HEK293T (cell line): Measurements from ENCODE around the gene GAL3ST2.

Experiments
- CTCF ChIA-PET: fragments of 350-600 bp; formaldehyde crosslinking; extraction: SDS; loops from one replicate; lab custom pipeline; 2021; ENCODE audit warnings: antibody characterized with exemption, inconsistent platforms; lab: Yijun Ruan, JAX
- POLR2A ChIA-PET: fragments of 350-600 bp; formaldehyde crosslinking; extraction: SDS; loops from one replicate; lab custom pipeline; 2020; ENCODE audit warnings: antibody characterized with exemption, inconsistent platforms; lab: Yijun Ruan, JAX
- DNase-seq: peaks from one replicate; pipeline ENCODE4 v3.0.0; 2012; ENCODE audit warnings: mixed read lengths; ENCODE audit errors: extremely low spot score
- ARNT ChIP-seq: fragments of 450-650 bp; IDR thresholded peaks from 2 replicates; pipeline ENCODE4 v1.6.1; 2017; ENCODE audit warnings: mild to moderate bottlenecking
- BHLHE40 ChIP-seq: fragments of 450-650 bp; IDR thresholded peaks from 2 replicates; pipeline ENCODE4 v1.6.1; 2016; ENCODE audit warnings: mild to moderate bottlenecking, moderate library complexity, borderline replicate concordance
- CTBP1 ChIP-seq: fragments of 450-650 bp; IDR thresholded peaks from 2 replicates; pipeline ENCODE4 v1.6.1; 2016; ENCODE audit warnings: borderline replicate concordance
- ELF4 ChIP-seq: fragments of 450-650 bp; IDR thresholded peaks from 2 replicates; pipeline ENCODE4 v1.6.1; 2017; ENCODE audit warnings: antibody characterized with exemption
- FOXA1 ChIP-seq: fragments of 450-650 bp; IDR thresholded peaks from 2 replicates; pipeline ENCODE4 v1.6.1; 2016; ENCODE audit warnings: mild to moderate bottlenecking
- FOXK2 ChIP-seq: fragments of 450-650 bp; IDR thresholded peaks from 2 replicates; pipeline ENCODE4 v1.6.1; 2016; ENCODE audit warnings: mild to moderate bottlenecking
- FOXM1 ChIP-seq: fragments of 450-650 bp; IDR thresholded peaks from 2 replicates; pipeline ENCODE4 v1.6.1; 2017; ENCODE audit warnings: mild to moderate bottlenecking, borderline replicate concordance
- HDGF ChIP-seq: fragments of 450-650 bp; IDR thresholded peaks from 2 replicates; pipeline ENCODE4 v1.6.1; 2017; ENCODE audit warnings: antibody characterized with exemption, borderline replicate concordance
- L3MBTL2 ChIP-seq: fragments of 450-650 bp; conservative IDR thresholded peaks from 2 replicates; pipeline ENCODE4 v1.6.1; 2016; ENCODE audit warnings: mild to moderate bottlenecking
- LEF1 ChIP-seq: fragments of 450-650 bp; IDR thresholded peaks from 2 replicates; pipeline ENCODE4 v1.6.1; 2017; ENCODE audit warnings: mild to moderate bottlenecking, borderline replicate concordance
- NFRKB ChIP-seq: fragments of 450-650 bp; IDR thresholded peaks from 2 replicates; pipeline ENCODE4 v1.6.1; 2016; ENCODE audit warnings: mild to moderate bottlenecking, moderate library complexity
- PKNOX1 ChIP-seq: fragments of 450-650 bp; IDR thresholded peaks from 2 replicates; pipeline ENCODE4 v1.6.1; 2016
- SP1 ChIP-seq: fragments of 450-650 bp; IDR thresholded peaks from 2 replicates; pipeline ENCODE4 v1.6.1; 2017
- SUZ12 ChIP-seq: fragments of 450-650 bp; IDR thresholded peaks from 2 replicates; pipeline ENCODE4 v1.6.1; 2016; ENCODE audit warnings: mild to moderate bottlenecking
- TARDBP ChIP-seq: fragments of 450-650 bp; IDR thresholded peaks from 2 replicates; pipeline ENCODE4 v1.6.1; 2016
- ZNF384 ChIP-seq: fragments of 450-650 bp; IDR thresholded peaks from 2 replicates; pipeline ENCODE4 v1.6.1; 2016

The GAL3ST2 gene

GRCh38 chr2:241834527-241835210 is 58.0 kb downstream of the GAL3ST2 start:
- DNase-seq: no peak
- ChIA-PET POLR2A (no interaction called here), CTCF (no interaction called here)
- TF ChIP-seq ARNT: no peak
- TF ChIP-seq LEF1: no peak
- TF ChIP-seq L3MBTL2: no peak
- no peak for TF ChIP-seq NFRKB
- TF ChIP-seq ZNF384: no peak
- TF ChIP-seq BHLHE40: no peak
- no peak for TF ChIP-seq HDGF
- no peak for TF ChIP-seq FOXA1
- no peak for TF ChIP-seq PKNOX1
- TF ChIP-seq SUZ12: no peak
- no peak for TF ChIP-seq SP1
- TF ChIP-seq TARDBP: no peak

GRCh38 chr2:241835611-241836010 is 59.0 kb downstream of the GAL3ST2 start:
- CTCF ChIA-PET: no interaction called here
- no peak for DNase-seq
- POLR2A ChIA-PET: no interaction called here
- TF ChIP-seq FOXM1 (no peak), ZNF384 (no peak), SUZ12 (no peak), L3MBTL2 (no peak), CTBP1 (no peak), NFRKB (no peak), LEF1 (no peak), ELF4 (no peak), HDGF (no peak), TARDBP (no peak), SP1 (no peak), FOXK2 (no peak), BHLHE40 (no peak), ARNT (no peak), FOXA1 (no peak)

- ChIA-PET CTCF (no interaction called here), POLR2A (no interaction called here)
- DNase-seq: no peak
- no peak for TF ChIP-seq BHLHE40
- TF ChIP-seq LEF1: no peak
- TF ChIP-seq ELF4: no peak
- TF ChIP-seq SP1: no peak
- no peak for TF ChIP-seq SUZ12
- TF ChIP-seq ARNT: no peak
- no peak for TF ChIP-seq FOXA1
- no peak for TF ChIP-seq FOXM1
- no peak for TF ChIP-seq TARDBP
- no peak for TF ChIP-seq FOXK2
- TF ChIP-seq CTBP1: no peak
- no peak for TF ChIP-seq ZNF384
- no peak for TF ChIP-seq NFRKB
- TF ChIP-seq L3MBTL2: no peak
- no peak for TF ChIP-seq HDGF
- no peak for TF ChIP-seq PKNOX1
Observed at GRCh38 chr2:241836292-241836691, 59.7 kb downstream of the GAL3ST2 start.

- POLR2A ChIA-PET: no interaction called here
- CTCF ChIA-PET: interaction anchor here (0.7 kb wide), 1 partner anchor 959 kb away, joined by 3 read pairs; no protein-coding TSS in a partner anchor
- DNase-seq: no peak
- TF ChIP-seq NFRKB: no peak
- no peak for TF ChIP-seq FOXM1
- TF ChIP-seq ELF4: no peak
- no peak for TF ChIP-seq LEF1
- TF ChIP-seq PKNOX1: no peak
- no peak for TF ChIP-seq FOXA1
- TF ChIP-seq BHLHE40: no peak
- no peak for TF ChIP-seq L3MBTL2
- TF ChIP-seq FOXK2: no peak
- no peak for TF ChIP-seq ARNT
- no peak for TF ChIP-seq CTBP1
- TF ChIP-seq ZNF384: no peak
- no peak for TF ChIP-seq TARDBP
- no peak for TF ChIP-seq SUZ12
- no peak for TF ChIP-seq SP1
- no peak for TF ChIP-seq HDGF
Observed at GRCh38 chr2:241837197-241837965, 60.8 kb downstream of the GAL3ST2 start.
